ENCODE data around the gene MCRIP1. TPM values are rescaled to one million over a fixed set of nuclear protein-coding genes. Genes with fewer than 3 reads are reported as not detected.

MCRIP1 gene
- total and polyA plus RNA-seq, 2 of the 4 experiments (the other 2 are of a cell fraction) = 56.5 to 164 TPM

DNA sequence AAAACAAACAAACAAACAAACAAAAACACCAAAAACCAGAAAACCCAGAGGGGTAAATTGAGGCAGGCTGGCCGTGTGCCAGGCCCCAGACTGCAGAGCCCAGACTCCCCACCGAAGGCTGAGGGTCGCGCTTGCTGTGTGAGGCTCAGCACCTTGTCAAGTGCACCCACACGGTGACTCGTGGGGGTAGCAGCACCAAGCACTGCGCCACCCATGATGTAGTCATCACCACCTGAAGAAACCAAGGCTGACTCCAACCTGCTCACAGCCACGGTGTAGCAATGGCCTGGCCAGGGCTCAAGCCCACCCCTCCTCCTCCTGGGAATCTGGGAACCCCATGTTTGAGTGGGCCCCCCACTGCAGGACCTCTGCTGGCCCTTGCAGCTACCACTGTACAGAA lies 11.9 kb downstream of the MCRIP1 start:
- dilution Hi-C loops (cut with HindIII; ENCODE audit: low sequenced_read_pairs, unreplicated experiment) (no loop called here), in situ Hi-C loops (cut with MboI; ENCODE audit: low sequenced_read_pairs) (no loop called here), intact Hi-C loops (cut with micrococcal nuclease) (no loop called here)
- Histone ChIP-seq H4K91ac (ENCODE audit: insufficient read depth, low read depth, low read length) (no peak overlapping the region), H4K8ac (ENCODE audit: low read depth in 2 of 2, low read length in 2 of 2) (no peak overlapping the region), H3K36me3 (ENCODE audit: control insufficient read depth, insufficient read depth, low read length) (peaks cover 14% of the 10 kb centered on the region), H4K20me1 (ENCODE audit: insufficient read depth, low read length) (peaks cover 27% of the 10 kb centered on the region), H3K9me3 (ENCODE audit: control insufficient read depth, insufficient read depth, low read length) (no peaks in the 10 kb centered on the region), H3K4me1 (ENCODE audit: control insufficient read depth, insufficient read depth, low read length) (peaks cover 4% of the 10 kb centered on the region; the same call in 1 of the 2 replicates), H3K4me2 (ENCODE audit: low read depth, low read length) (no peak overlapping the region), H3K4me3 (ENCODE audit: insufficient read depth, low read depth, low read length) (no peak overlapping the region), H3K9ac (ENCODE audit: low read depth, low read length) (no peak overlapping the region), H4K5ac (ENCODE audit: low read depth, low read length) (no peak overlapping the region), H2AK5ac (ENCODE audit: low read depth, low read length) (no peak overlapping the region), H3K23ac (ENCODE audit: low read depth, low read length) (no peak overlapping the region), H3K79me1 (ENCODE audit: low read depth in 1 of 2, low read length in 2 of 2) (peaks cover 2 to 16% of the 10 kb centered on the region in 2 experiments; a peak in 3 of 4 replicates), H3K27me3 (ENCODE audit: control insufficient read depth, insufficient read depth, low read length) (0 out of 2 replicates have a peak, but pooled peaks cover 2% of the 10 kb centered on the region), H3K27ac (ENCODE audit: insufficient read depth, low read length) (no peak overlapping the region), H3K18ac (ENCODE audit: low read depth, low read length) (no peak overlapping the region), H2BK120ac (ENCODE audit: low read depth, low read length) (no peak overlapping the region), H3K4ac (ENCODE audit: low read depth, low read length) (no peak overlapping the region), H2AFZ (replicated peaks; ENCODE audit: low read length, poor library complexity) (no peak overlapping the region), H2BK15ac (ENCODE audit: low read depth, low read length) (no peak overlapping the region), H2BK20ac (ENCODE audit: low read depth, low read length) (no peak overlapping the region), H3K56ac (ENCODE audit: extremely low read depth, insufficient read depth, low read length) (no peak overlapping the region), H2BK5ac (ENCODE audit: low read depth, low read length, poor library complexity, severe bottlenecking) (no peak overlapping the region), H3K14ac (replicated peaks; ENCODE audit: low read depth, low read length) (no peak overlapping the region), H2AK9ac (replicated peaks; ENCODE audit: low read depth, low read length, poor library complexity) (no peak overlapping the region), H3K9me1 (ENCODE audit: insufficient read depth, low read length) (peaks cover 11% of the 10 kb centered on the region)
- CTCF ChIA-PET = no interaction called here
- POLR2A ChIA-PET (ENCODE audit: unreplicated experiment) = no interaction called here
- 100% methylated on average over 5 of the region's 8 CpGs; no CpG with 5 or more reads in 1 of the 2 experiments for WGBS, 2 experiments (ENCODE audit: extremely low coverage in 2 of 2, insufficient read length in 1 of 2)
- no peak; the same call in 1 of the 2 replicates for ATAC-seq (ENCODE audit: low read depth)
- no TSS peak for BruUV-seq (replicated peaks)
- TF ChIP-seq, protein P1, sequence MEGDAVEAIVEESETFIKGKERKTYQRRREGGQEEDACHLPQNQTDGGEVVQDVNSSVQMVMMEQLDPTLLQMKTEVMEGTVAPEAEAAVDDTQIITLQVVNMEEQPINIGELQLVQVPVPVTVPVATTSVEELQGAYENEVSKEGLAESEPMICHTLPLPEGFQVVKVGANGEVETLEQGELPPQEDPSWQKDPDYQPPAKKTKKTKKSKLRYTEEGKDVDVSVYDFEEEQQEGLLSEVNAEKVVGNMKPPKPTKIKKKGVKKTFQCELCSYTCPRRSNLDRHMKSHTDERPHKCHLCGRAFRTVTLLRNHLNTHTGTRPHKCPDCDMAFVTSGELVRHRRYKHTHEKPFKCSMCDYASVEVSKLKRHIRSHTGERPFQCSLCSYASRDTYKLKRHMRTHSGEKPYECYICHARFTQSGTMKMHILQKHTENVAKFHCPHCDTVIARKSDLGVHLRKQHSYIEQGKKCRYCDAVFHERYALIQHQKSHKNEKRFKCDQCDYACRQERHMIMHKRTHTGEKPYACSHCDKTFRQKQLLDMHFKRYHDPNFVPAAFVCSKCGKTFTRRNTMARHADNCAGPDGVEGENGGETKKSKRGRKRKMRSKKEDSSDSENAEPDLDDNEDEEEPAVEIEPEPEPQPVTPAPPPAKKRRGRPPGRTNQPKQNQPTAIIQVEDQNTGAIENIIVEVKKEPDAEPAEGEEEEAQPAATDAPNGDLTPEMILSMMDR (conservative IDR thresholded peaks at IDR 0.05; ENCODE audit: low read depth, low read length) = no peak
- TF ChIP-seq NFE2L2 (IDR thresholded peaks at IDR 0.05; ENCODE audit: low read depth, low read length) = no peak
- no peak for TF ChIP-seq CHD1 (IDR thresholded peaks at IDR 0.05; ENCODE audit: low read depth, low read length)
- no peak for TF ChIP-seq MXI1 (IDR thresholded peaks at IDR 0.05; ENCODE audit: borderline replicate concordance, low read depth, low read length)
- TF ChIP-seq, protein P2, sequence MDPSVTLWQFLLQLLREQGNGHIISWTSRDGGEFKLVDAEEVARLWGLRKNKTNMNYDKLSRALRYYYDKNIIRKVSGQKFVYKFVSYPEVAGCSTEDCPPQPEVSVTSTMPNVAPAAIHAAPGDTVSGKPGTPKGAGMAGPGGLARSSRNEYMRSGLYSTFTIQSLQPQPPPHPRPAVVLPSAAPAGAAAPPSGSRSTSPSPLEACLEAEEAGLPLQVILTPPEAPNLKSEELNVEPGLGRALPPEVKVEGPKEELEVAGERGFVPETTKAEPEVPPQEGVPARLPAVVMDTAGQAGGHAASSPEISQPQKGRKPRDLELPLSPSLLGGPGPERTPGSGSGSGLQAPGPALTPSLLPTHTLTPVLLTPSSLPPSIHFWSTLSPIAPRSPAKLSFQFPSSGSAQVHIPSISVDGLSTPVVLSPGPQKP (IDR thresholded peaks at IDR 0.05; ENCODE audit: borderline replicate concordance, low read depth, low read length) = no peak
- no peak for TF ChIP-seq POLR2A (IDR thresholded peaks at IDR 0.05; ENCODE audit: low read depth, low read length)
- TF ChIP-seq FOS (IDR thresholded peaks at IDR 0.05; ENCODE audit: low read depth, low read length) = no peak
- no peak for TF ChIP-seq RFX5 (IDR thresholded peaks at IDR 0.05; ENCODE audit: low read depth, low read length)
- no peak for DNase-seq
